D341Med (cell line): ENCODE measurements around the gene WDR37.
"Not testable (repeated sequence)": the region's sequence is repeated elsewhere in the genome, so short reads cannot be mapped to it uniquely, and the experiment has no call there.

ENCODE experiments used
- DNase-seq: peaks from one replicate; pipeline ENCODE4 v3.0.0; 2012; ENCODE audit warnings: low spot score

Gene WDR37

GRCh38 chr10:1041514-1041913, 14.7 kb upstream of the WDR37 start:
- DNase-seq, result no peak

GRCh38 chr10:1043532-1043995, 12.6 kb upstream of the WDR37 start:
- DNase-seq, result no peak

- no peak for DNase-seq
Observed at GRCh38 chr10:1044146-1044545, 12.0 kb upstream of the WDR37 start.

GRCh38 chr10:1044964-1045363, 11.2 kb upstream of the WDR37 start:
- no peak for DNase-seq

GRCh38 chr10:1045415-1045814, 10.8 kb upstream of the WDR37 start:
- DNase-seq, result no peak

GRCh38 chr10:1047937-1048336, 8.2 kb upstream of the WDR37 start:
- no peak for DNase-seq

- peak; percentile 38 for DNase-seq
Observed at GRCh38 chr10:1048349-1048731, 7.8 kb upstream of the WDR37 start.

GRCh38 chr10:1048732-1049424, 7.3 kb upstream of the WDR37 start, which contains the start of gene IDI1:
TSS of gene IDI1 (minus strand) at chr10:1049119. CDS start at chr10:1049003, 116 bp downstream.
- peak; percentile 97 for DNase-seq

- no peak for DNase-seq
Observed at GRCh38 chr10:1049425-1049958, 6.7 kb upstream of the WDR37 start.

- DNase-seq, result no peak
Observed at GRCh38 chr10:1050145-1050544, 6.0 kb upstream of the WDR37 start.

- DNase-seq, result no peak
Observed at GRCh38 chr10:1050554-1050953, 5.6 kb upstream of the WDR37 start.

GRCh38 chr10:1054684-1055083, 1.5 kb upstream of the WDR37 start:
- DNase-seq, result no peak

- DNase-seq, result no peak
Observed at GRCh38 chr10:1057106-1057657, 997 bp downstream of the WDR37 start.

GRCh38 chr10:1058017-1058416, 1.8 kb downstream of the WDR37 start:
- no peak for DNase-seq

- DNase-seq, result no peak
Observed at GRCh38 chr10:1059902-1060301, 3.7 kb downstream of the WDR37 start.

- DNase-seq, result no peak
Observed at GRCh38 chr10:1061930-1062774, 6.0 kb downstream of the WDR37 start.

GRCh38 chr10:1063232-1063865, 7.2 kb downstream of the WDR37 start:
- no peak for DNase-seq

GRCh38 chr10:1064964-1065247, 8.7 kb downstream of the WDR37 start:
- no peak for DNase-seq

- DNase-seq, result not testable (repeated sequence)
Observed at GRCh38 chr10:1066734-1067133, 10.5 kb downstream of the WDR37 start.

GRCh38 chr10:1068380-1069361, 12.5 kb downstream of the WDR37 start:
- no peak for DNase-seq

GRCh38 chr10:1070919-1071318, 14.7 kb downstream of the WDR37 start:
- DNase-seq, result no peak
